HG02763 (cell line): Measurements from ENCODE around the gene PADI3.
A peak's percentile ranks its signal among the peaks of the same experiment; 100 is the strongest.

Source experiments
- ATAC-seq: cut with Tn5 transposase; IDR thresholded peaks from one replicate; pipeline ENCODE4 v1.9.1; 2021; ENCODE audit warnings: mild to moderate bottlenecking, moderate library complexity; ENCODE audit not compliant: unreplicated experiment

The PADI3 gene, protein sequence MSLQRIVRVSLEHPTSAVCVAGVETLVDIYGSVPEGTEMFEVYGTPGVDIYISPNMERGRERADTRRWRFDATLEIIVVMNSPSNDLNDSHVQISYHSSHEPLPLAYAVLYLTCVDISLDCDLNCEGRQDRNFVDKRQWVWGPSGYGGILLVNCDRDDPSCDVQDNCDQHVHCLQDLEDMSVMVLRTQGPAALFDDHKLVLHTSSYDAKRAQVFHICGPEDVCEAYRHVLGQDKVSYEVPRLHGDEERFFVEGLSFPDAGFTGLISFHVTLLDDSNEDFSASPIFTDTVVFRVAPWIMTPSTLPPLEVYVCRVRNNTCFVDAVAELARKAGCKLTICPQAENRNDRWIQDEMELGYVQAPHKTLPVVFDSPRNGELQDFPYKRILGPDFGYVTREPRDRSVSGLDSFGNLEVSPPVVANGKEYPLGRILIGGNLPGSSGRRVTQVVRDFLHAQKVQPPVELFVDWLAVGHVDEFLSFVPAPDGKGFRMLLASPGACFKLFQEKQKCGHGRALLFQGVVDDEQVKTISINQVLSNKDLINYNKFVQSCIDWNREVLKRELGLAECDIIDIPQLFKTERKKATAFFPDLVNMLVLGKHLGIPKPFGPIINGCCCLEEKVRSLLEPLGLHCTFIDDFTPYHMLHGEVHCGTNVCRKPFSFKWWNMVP

DNA sequence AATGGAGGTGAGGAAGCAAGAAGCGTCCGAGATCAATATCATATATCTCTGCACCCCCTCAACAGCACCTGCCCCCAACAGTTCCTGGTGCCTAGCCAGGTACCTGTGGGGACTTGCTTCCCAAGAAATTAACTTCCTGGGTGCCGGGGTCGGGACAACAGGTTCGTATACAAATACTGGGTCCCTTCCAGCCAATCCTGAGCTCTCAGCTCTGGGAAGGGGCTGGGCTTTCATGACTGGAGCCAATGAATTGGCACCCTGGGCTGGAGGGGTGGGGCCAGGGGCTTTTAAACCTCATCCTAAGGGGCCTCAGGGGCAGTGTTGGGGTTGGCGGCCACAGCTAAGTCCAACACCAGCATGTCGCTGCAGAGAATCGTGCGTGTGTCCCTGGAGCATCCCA is at the start of gene PADI3:
TSS of gene PADI3 (plus strand) at position 318 of the 400 bp plus-strand sequence. CDS start at position 358, 40 bp downstream.
- no peak for ATAC-seq

DNA sequence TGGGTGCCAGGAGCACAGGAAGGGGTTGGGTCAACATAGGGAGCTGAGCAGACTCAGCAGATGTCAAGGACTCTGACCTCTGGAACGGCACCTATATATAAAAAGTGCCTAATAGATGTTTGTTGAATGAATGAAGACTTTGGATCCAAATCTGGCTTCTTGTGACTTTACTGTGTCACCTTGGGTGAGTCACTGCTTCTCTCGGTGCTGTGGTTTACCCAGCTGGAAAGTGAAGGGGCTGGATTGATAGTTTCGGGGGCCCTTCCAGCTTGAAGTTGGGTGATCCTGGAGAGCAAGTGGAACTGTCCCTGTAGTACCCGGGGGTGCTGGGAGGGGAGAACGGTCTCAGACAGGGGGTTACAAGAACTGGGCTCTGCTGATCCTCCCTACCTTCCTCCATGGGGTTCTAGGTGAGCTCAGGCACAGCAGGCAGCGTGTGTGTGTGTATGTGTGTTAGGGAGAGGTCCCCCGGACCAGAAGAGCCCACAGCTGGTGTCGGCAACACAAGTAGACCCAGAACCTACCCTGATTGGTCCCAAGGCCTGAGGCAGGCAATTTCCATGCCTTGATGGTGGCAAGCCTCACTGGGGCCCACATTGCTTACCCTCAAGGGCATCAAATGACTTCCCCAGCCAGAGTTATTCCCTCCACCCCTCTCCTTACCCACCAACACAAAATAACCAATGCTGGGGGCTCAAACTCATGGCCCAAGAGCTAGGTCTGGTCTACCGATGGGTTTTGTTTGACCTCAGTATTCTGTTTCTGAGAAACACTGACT is 49.4 kb upstream of the PADI3 start:
- ATAC-seq = no peak

DNA sequence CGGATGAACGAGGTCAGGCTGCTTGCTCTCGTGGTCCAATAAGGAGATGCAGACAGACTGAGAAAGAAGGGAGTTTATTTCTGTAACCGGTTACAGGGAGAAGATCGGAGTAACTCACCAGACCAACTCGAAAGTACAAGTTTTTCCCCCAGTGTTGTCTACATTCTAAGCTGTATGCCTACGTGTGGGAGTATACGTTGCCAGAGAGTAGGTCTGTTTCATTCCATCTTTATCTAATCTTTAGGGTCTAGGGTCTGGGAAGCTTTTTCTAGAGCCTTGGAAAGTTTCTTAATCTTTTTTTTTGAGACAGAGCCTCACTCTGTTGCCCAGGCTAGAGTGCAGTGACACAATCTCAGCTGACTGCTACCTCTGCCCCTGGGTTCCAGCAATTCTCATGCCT is 48.7 kb upstream of the PADI3 start:
- ATAC-seq = no peak

DNA sequence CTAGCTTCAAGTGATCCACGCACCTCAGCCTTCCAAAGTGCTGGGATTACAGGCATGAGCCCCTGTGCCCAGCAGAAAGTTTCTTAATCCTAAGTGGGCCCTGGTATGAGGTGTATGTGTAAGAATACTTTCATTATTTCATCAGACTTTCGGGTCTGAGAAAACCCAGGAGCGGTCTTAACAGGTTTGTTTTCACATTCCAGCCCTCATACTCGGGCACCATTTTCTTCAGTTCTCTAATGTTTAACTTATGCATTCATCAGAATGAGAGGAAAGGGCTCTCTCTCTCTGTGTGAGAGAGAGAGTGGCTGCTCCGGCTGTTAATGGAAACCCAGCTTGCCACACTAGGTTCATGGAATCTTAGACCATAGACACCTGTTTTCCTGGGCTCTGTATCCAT is 48.1 kb upstream of the PADI3 start:
- no peak for ATAC-seq

DNA sequence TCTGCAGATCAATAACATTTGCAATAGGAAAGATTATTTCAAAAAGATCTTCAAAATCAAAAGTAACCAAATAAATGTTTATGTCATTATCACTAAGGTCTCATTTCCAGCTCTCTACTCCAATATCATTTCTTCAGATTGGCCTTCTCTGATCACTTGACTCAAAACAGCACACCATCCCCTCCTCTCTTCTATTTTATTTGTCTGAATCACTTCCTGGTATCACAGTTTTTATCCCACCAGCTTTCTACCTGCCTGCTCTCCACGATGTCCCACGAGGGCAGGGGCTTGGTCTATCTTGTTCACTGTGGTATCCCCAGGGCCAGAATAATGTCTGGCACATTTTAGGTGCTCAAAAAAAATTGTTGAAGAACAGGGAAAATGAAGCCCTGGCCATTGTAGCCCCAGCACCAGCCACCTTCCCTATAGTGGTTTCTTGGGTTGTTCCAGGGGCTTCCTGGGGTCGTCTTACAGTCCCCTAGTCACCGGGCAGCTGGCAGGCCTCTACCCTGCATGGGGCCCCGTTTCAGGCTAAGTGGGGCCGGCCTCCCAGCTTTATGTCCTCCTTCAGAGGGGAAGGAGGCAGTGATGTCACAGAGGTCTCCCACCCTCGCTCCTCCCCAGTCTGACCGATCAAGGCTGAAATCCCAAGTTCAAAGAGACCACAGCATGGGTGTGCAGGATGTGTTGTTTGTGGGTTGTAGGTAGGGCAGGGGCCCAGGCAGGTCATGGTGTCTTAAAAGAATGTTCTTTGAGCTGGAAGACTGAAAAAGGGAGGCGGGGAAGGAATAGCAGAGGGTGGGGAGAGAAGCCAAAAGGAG is 47.5 kb upstream of the PADI3 start:
- ATAC-seq = no peak

DNA sequence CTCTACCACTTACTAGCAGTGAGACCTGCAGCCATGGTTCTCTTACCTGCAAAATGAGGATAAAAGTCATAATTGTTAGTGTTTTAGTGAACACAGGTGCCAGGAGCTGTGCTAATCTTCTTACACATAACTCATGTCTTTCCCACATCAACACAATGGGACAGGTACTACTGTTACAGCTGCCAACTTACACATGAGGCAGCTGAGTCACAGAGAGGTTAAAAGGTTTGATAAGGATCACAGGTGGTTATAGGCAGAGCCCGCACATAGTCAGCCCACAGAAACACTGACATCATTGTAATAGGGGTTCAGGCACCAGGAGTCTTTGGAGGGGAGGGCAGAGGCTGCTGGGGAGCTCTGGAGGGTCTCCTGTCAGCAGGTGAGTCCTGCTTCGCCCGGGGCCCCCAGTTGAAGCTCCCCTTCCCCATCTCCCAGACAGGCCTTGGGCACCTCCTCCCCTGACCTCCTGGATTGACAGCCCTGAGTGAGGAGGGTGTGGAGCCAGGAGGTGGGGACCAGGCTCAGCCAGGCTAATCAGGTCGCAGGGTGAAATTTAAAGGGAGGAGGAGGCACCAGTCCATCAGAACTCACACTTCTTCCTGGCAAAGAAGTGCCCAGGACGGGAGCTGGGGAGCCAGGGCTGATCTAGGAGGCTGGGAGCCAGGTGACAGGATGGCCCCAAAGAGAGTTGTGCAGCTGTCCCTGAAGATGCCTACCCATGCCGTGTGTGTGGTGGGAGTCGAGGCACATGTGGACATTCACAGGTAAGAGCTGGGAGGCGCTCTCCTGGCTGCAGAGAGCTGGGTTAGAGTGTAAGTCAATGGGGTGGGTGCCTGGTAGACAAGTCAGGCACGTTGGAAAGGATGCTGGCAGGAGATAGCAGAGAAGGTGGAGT is 44.1 kb upstream of the PADI3 start, which contains the start of gene PADI1:
TSS of gene PADI1 (plus strand) at position 583 of the 895 bp plus-strand sequence. CDS start at position 673, 90 bp downstream.
- ATAC-seq = no peak

DNA sequence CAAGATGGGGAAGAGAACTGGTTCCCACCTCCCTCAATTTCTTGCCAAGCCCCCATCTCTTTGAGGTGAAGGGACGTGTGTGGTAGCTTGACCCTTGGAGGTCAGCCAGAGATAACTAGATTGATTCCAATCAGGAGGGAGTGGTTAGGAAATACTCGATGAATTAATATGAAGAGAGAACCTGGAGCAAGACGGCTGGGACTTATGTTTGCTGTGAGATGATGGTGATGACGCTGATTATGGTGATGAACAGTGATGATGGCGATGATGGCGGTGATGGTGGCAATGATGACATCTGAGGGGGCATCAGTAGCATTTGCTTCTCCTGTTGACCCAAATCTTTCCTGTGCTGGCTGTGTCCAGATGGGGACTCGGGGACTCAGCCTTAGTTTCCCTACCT is 43.2 kb upstream of the PADI3 start:
- ATAC-seq = no peak

DNA sequence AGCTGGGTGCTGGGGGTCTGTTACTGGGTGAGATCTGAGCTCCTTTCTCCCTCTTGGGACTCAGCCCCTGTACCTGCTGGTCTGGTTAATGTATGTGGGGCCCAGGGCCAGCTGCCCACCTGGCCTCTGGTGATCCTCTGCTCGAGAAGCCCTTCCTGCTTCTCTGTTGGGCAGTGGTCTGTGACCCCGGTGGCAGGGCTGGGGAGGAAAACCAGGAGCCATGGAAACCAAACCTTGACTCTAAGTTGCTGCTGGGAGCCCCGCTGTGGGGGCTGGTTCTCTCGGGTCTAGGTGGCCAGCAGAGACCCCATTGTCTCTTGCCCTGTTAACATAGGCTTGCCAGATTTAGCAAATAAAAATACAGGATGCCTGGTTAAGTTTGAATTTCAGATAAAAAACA is 42.7 kb upstream of the PADI3 start:
- ATAC-seq = no peak

DNA sequence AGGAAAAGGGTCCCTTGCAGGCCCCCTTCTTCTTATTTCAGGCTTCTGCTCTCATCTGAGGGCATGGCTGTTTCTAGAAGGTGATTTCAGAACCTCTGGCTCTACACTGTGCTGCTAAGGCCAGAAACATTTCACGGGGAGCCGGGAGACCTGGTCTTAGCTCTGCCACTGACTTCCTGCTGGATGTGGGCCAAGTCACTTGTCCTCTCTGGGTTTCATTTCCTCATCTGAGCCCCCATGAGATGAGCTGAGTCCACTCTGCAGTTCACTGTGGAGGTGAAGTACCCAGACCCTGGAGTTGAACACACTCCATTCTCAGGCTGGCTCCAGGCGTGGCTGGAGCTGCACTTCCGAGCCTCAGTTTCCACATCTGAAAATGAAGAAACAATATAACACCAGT is 41.9 kb upstream of the PADI3 start:
- ATAC-seq = no peak

DNA sequence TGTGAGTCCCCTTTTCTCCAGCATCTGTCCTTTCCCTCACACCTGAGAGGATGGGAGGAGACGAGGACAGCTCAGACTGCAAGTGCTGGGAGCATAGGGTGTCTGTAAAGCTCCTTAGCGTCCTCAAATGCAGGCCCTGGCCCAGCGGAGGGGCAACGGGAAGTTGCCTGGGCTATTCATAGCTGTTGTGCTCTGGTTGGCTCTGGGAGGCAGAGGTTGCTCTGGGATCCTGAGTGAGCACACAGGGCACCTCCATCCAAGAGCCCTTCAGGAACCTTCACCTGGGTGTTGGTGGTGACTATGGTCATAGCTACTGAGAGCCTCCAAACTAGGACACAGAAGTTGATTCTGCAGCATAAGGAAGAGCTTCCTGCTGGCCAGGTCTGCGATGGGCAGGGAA is 41.4 kb upstream of the PADI3 start:
- ATAC-seq = peak; percentile 7

DNA sequence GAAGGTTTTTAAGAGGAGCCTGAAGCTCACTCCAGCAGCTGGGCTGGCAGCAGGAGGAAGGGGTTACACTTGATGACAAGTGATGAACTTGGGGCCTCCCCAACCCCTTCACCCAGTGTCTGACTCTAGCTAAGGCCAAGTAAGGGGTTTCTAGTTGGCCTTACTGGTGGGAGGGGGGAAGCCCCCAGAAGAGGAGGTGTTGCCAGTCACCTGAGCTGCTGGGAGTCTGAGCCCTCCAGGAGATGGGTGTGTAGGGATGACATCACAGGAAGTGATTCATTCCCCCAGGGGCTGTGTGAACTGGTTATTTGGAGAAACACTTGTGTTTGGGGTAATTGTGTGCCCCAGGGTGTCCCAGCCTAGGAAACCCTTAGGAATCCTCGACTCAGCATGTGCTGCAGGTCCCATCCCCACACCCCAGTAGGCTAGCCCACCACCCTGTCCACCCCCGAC is 40.9 kb upstream of the PADI3 start:
- ATAC-seq = peak; percentile 40

DNA sequence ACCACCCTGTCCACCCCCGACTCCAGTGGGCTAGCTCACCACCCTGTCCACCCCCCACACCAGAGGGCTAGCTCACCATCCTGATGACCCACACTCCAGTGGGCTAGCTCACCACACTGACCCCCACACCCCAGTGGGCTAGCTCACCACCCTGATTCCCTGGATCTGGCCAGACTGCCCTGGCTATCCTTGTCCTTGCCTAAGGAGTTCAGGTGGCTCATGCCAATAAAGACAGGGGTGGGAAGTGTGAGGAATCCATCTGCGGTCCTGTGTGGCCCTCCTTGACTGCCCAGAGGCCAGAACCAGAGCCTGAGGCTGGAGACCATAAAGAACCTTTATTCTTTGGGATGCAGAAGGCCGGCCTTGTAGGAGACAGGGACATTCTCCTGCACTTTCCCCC is 40.4 kb upstream of the PADI3 start:
- no peak for ATAC-seq

DNA sequence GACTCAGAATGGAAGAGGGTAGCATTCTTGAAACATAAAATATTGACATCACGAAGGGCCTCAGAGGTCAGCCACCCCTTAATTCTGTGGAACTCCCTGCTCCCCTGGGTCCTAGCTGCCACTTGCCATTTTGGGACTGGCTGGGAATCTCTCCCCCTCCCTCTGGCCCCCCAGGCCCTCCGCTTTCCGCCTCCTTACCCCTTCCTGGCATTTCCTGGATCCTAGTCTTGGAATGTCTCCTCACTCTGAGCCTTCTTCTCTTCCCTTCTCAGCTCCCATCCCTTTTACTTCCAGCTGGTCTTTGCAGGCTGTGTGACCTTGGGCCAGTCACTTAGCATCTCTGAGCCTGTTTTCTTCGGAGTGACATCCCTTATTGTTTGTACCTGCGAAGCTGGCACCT is 39.5 kb upstream of the PADI3 start:
- ATAC-seq = no peak

DNA sequence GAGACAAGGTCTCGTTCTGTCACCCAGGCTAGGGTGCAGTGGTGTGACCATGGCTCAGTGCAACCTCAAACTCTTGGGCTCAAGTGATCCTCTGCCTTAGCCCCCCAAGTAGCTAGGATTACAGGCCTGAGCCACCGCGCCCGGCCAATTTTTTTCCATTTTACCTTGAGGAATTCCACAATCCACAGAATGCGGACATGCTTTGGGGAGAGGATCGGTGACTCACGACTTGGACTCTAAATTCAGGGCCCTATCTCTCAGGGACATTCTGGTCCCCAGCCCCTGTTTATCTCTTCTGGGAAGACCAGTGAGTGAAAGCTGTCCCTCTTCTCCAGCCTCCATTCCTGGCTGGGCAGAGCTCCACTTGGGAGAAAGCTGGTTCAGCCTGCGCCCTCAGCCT is 38.7 kb upstream of the PADI3 start:
- ATAC-seq = no peak

DNA sequence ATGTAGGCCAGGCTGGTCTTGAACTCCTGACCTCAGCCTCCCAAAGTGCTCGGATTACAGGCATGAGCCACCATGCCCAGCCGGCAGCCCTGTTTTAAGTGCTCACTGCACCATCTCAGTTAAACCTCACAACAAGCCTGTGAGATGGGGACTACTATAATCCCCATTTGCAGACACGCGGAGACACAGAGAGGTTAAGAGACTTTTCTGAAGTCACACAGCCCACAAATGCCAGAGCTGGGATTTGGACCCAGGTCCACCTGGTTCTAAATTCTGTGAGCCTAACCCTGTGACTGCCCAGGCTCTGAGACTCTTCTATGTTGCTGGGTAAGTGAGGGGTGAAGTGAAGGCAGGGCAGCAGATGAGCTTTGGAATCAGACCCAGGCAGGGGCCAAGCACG is 37.5 kb upstream of the PADI3 start:
- no peak for ATAC-seq

DNA sequence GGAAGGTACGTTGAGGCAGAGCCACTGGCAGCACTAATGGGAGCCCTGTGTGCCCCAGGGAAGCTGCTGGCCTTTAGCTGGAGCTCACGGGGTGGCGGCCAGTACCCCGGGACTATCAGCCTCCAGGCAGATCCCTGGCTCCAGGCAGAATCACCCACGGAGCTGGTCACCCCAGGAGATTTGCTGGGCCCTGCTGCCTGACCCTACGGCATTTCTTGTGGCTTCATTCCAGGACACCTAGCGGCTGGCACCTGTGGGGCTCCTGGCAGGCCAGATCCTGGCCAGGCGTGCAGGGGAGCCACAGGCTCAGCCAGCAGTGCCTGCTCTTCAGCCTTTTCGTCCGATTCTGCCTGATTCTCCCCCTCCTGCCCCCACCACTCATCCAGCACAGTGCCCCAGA is 36.9 kb upstream of the PADI3 start:
- no peak for ATAC-seq

DNA sequence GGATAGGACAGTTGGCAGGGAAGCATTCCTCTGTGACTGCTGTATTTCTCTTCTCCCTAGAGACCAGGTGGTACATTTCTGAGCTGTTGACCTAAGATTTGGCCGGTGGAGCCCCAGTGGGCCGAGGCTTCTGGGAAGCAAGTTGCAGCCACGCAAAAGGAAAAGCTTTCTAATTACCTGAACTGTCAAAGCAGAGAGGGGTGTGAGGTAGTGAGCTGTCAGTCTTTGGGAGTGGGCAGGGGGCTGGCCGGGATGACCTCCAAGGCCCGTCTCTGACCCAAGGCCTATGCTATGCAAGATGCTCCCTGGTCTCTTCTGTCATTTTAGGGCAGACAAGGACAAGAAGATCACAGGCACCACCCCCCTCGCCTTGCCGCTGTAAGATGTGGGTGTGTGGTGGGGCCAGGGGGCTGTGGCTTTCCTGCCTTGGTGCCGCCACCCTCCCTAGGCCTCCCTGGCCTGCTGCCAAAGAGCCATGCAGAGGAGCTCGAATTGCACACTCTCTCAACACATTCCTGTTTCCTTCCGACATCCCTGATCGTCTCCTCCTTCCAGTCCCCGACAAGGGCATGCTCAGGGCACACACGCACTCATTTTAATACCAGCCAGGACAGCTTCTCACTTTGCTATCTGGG is 36.3 kb upstream of the PADI3 start:
- no peak for ATAC-seq

DNA sequence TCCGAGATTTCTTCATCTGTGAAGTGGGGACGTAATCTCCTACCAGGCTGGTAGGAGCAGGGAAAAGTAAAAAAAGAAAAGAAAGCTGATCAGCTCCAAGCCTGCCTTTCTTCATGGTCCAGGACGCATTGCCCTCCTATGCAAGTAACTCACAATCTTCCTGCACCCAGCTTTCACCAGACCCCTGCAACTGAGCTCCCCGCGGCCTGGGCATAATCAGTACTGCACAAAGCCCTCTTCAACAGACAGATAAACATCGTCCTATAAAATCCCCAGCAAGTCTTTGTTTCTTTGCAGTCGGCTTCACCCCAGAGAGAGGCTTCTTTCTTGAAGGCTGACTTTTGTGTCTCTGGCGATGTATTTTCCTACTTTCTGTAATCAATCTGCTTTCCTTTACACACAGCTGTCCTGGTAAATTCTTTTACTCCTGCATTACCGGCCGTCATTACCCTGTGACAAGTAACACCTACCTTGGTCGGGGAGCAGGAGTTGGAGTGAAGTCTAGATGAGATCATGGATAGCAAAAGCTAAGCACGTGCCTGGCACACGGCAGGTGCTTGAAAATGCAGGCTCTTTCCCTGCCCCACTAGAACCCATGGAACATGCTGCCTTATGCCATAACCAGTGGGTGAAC is 35.6 kb upstream of the PADI3 start:
- no peak for ATAC-seq

DNA sequence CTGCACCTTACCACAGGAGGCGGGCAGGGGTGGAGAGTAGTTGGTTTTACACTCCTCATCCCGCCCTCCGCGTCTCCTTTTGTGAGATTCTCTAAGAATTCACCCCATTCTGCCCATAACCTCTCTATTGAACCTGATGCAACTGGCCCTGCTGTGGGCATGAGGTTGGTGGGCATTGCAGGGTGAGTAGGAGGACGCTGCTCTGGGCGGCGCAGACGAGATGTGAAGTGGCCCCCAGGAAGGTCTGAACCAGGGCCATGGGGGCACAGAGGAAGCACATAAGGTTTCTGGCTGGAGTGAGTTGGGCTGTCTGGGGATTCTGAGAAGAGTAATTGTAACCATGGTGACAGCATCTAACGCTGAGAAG is 35.1 kb upstream of the PADI3 start:
- no peak for ATAC-seq
